Gastrocnemius medialis (tissue), 4 donors: ENCODE data around the gene SVEP1. TPM values are rescaled to one million over a fixed set of nuclear protein-coding genes. Genes with fewer than 3 reads are reported as not detected.

Experiments used
- ATAC-seq, 2 donors: fragments of 150-250 bp; one replicate each; pipeline ENCODE4 v1.9.1; 2016
- DNase-seq, 2 donors: peaks; one replicate each; pipeline ENCODE4 v3.0.0-alpha.2; 2019
- H3K27ac ChIP-seq, 4 donors: fragments of 200-600 bp; sonication (generic); 1 replicate in 1 of 4; 2 replicates in 3 of 4; pipeline ENCODE4 v1.5.1; 2016 to 2018; ENCODE audit warnings: mild to moderate bottlenecking in 2 of 4, moderate library complexity in 1 of 4
- H3K27me3 ChIP-seq, 3 donors: fragments of 200-600 bp; sonication (generic) in 2 of 3; 1 replicate in 1 of 3; 2 replicates in 2 of 3; pipeline versions ENCODE4 v1.5.1 to v1.6.0; 2016 to 2019; ENCODE audit warnings: mild to moderate bottlenecking in 1 of 3, moderate library complexity in 1 of 3
- H3K36me3 ChIP-seq, 2 donors: fragments of 200-600 bp; sonication (generic) in 1 of 2; one replicate each; pipeline ENCODE4 v1.5.1; 2017 to 2018
- H3K4me1 ChIP-seq, 2 donors: fragments of 200-600 bp; sonication (generic) in 1 of 2; one replicate each; pipeline ENCODE4 v1.5.1; 2016 to 2017; ENCODE audit warnings: mild to moderate bottlenecking in 2 of 2
- H3K4me3 ChIP-seq, 4 donors: fragments of 200-600 bp; sonication (generic) in 3 of 4; 1 replicate in 1 of 4; 2 replicates in 3 of 4; pipeline ENCODE4 v1.5.1; 2016 to 2019; ENCODE audit warnings: mild to moderate bottlenecking in 2 of 4
- H3K9me3 ChIP-seq, 3 donors: fragments of 200-600 bp; sonication (generic) in 2 of 3; 1 replicate in 1 of 3; 2 replicates in 2 of 3; pipeline ENCODE4 v1.5.1; 2016 to 2019
- POLR2A ChIP-seq, 2 donors: fragments of 450-650 bp; IDR thresholded peaks; one replicate each; pipeline ENCODE4 v1.6.1; 2017; ENCODE audit warnings: antibody characterized with exemption in 2 of 2, mild to moderate bottlenecking in 2 of 2, moderate library complexity in 2 of 2
- in situ Hi-C, 4 donors: fragments of 200-750 bp; cut with MboI; loops; one replicate each; pipeline versions ENCODE4 v1.15.0 to v1.8.0; 2017; ENCODE audit warnings: low sequenced_read_pairs in 4 of 4
- intact Hi-C: fragments of 100-400 bp; cut with DNase I; formaldehyde crosslinking; loops from one replicate; pipeline ENCODE4 v1.15.1; 2023; ENCODE audit warnings: low total_unique reads
- total RNA-seq, 4 donors: library from RNA; depleted of rRNA; stranded (reverse); fragments of >200 nt; gene quantifications; one replicate each; pipeline versions ENCODE4 v1.1.0 to v1.2.3, GENCODE V29; 2016
- TF ChIP-seq, protein P1 (sequence below), 5 experiments: fragments of 450-650 bp in 3 of 5; fragments of 200-600 bp in 2 of 5; sonication (generic) in 2 of 5; IDR thresholded peaks in 4 of 5; conservative IDR thresholded peaks in 1 of 5; 1 replicate in 4 of 5; 2 replicates in 1 of 5; pipeline ENCODE4 v1.5.1; 2016 to 2019; ENCODE audit warnings: antibody characterized with exemption in 5 of 5, mild to moderate bottlenecking in 3 of 5, moderate library complexity in 3 of 5

The SVEP1 gene
- total RNA-seq, 4 donors from 2014 or later, result 3.8 to 10.3 (median 6.5) TPM

DNA sequence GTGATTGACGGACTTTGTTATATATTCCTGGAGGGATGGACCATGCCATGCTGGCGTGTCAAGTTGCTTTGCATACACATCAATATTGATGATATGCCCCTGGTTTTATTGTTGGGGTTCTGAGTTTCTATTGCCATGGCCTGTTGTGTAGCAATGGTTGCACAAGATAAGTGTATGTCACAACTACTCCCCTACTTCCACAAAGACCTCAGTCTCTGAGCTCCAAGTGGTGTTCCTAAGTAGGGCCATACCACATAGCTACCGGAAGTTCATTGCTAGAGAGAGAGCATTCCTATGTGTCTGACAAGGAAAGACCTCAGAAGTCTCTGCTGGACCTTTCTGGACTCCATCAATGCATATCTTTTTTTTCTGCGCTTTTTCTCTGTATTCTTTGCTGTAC lies 261.6 kb downstream of the SVEP1 start:
- Histone ChIP-seq H3K4me3 (no peak overlapping the region), H3K36me3 (no peaks in the 10 kb centered on the region), H3K27ac (no peak overlapping the region), H3K27me3 (no peaks in the 10 kb centered on the region), H3K4me1 (no peaks in the 10 kb centered on the region), H3K9me3 (no peaks in the 10 kb centered on the region)
- no peak for ATAC-seq
- intact Hi-C loops, result no loop called here
- in situ Hi-C loops, result no loop called here
- DNase-seq, result no peak
- no peak for TF ChIP-seq POLR2A (IDR thresholded peaks at IDR 0.05)
- TF ChIP-seq, protein P1, sequence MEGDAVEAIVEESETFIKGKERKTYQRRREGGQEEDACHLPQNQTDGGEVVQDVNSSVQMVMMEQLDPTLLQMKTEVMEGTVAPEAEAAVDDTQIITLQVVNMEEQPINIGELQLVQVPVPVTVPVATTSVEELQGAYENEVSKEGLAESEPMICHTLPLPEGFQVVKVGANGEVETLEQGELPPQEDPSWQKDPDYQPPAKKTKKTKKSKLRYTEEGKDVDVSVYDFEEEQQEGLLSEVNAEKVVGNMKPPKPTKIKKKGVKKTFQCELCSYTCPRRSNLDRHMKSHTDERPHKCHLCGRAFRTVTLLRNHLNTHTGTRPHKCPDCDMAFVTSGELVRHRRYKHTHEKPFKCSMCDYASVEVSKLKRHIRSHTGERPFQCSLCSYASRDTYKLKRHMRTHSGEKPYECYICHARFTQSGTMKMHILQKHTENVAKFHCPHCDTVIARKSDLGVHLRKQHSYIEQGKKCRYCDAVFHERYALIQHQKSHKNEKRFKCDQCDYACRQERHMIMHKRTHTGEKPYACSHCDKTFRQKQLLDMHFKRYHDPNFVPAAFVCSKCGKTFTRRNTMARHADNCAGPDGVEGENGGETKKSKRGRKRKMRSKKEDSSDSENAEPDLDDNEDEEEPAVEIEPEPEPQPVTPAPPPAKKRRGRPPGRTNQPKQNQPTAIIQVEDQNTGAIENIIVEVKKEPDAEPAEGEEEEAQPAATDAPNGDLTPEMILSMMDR (IDR thresholded peaks at IDR 0.05 in 4 of 5, conservative IDR thresholded peaks at IDR 0.05 in 1 of 5), result no peak

DNA sequence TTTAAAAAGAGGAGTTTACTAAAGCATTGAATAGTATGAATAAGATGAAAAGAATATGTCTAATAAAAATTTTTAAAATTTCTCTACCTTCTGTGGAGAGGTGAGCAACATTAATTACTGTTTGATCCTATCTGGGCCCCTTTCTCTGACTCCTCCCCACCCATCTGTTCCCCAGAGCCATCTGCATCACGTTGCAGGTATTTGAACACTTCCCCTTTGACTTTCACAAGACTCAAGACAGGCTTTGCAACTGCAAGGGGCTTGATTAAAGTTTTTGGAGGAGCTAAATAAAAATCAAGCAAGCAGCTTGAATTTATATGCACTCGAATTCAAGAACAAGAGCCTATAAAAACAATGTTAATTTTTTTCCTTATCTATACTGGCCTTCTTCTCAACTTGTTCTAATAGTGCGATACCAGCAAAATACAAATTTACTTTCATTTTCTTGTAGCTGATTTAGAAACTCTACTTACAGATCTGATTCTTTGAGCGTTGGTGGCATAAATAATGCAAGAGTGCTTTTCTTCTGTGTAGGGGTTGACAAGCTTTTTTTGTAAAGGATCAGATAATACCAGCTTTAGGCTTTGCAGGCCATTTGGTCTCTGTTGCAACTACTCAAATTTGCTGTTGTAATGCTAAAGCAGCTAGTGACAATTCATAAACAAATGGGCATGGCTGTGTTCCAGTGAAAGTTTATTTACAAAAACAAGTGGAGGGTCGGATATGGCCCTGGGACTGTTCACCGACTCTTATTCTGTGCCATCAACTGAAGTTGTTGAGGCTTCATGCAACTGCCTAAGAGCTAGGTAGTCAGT lies 263.1 kb downstream of the SVEP1 start:
- in situ Hi-C loops, result no loop called here
- H3K4me3 ChIP-seq, result no peak overlapping the region

More for the DNA sequence above, 263.1 kb downstream of the SVEP1 start:
- intact Hi-C loops, result no loop called here
- Histone ChIP-seq H3K36me3 (no peaks in the 10 kb centered on the region), H3K9me3 (peaks cover 0 to 9% (median 0%) of the 10 kb centered on the region in 3 donors), H3K27ac (no peak overlapping the region), H3K27me3 (no peaks in the 10 kb centered on the region), H3K4me1 (no peaks in the 10 kb centered on the region)
- ATAC-seq, result no peak
- TF ChIP-seq POLR2A (IDR thresholded peaks at IDR 0.05), result no peak
- TF ChIP-seq, protein P1 (IDR thresholded peaks at IDR 0.05 in 4 of 5, conservative IDR thresholded peaks at IDR 0.05 in 1 of 5), result no peak
- no peak for DNase-seq

Other genes starting within 250 kb of the SVEP1 start
- gene TXNDC8, start 241.9 kb downstream of the SVEP1 start, total RNA-seq, result not detected
- gene MUSK, start 89.0 kb upstream of the SVEP1 start, total RNA-seq, result 10 to 100 TPM; 10.2 to 47.5 (median 27.1) TPM